ENCODE data around the gene GATA2.
A peak's percentile ranks its signal among the peaks of the same experiment; 100 is the strongest.

DNA sequence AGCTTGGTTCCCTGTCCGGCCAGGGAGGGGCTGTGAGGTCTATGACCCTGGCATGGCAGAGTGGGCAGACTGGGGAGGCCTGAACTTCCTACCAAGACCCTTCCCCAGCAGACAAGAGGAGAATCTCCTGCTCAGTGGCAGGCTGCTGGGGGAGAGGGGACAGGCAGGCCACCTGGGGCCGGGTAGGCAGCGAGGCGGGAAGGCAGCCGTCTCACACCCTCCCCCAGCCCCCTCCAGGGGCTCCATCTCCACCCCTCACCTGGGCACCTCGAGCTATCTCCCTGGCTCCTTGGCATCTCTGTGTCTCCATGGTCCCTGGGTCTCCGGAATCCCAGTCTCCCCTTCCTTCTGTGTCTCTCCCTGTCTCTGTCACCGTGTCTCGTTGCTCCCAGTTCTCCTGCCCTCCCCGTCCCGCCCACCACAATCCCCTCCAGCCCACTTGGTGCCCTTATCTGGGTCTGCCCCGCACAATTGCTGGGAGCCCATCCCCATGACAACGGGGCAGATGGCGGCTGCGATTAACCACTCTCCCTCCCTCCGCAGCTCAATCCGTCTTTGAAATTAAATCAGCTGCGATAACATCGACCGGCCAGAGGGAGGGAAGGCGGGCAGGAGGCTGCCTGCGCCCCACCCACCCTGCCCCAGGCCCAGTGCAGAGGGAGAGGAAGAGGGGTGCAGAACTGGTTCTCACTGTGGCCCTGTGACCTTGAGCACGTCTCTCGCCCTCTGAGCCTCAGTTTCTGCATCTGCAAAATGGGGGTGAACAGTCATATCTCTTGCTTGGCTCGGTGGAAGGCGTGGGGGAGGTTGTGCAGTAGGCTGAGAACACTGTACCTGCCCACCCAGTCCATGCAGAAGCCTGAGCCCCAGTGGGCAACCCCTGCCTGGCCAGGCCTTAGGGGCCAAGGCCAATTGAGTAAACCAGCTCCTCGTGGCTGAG is 36.0 kb downstream of the GATA2 start:
- TF ChIP-seq ZNF565 (CRISPR knock-in tag; conservative IDR thresholded peaks at IDR 0.05; ENCODE audit: low read depth), result no peak
- no peak for TF ChIP-seq CSDC2 (CRISPR knock-in tag; IDR thresholded peaks at IDR 0.05)
- no peak for TF ChIP-seq RARB (CRISPR knock-in tag; IDR thresholded peaks at IDR 0.05)
- TF ChIP-seq, protein P1, sequence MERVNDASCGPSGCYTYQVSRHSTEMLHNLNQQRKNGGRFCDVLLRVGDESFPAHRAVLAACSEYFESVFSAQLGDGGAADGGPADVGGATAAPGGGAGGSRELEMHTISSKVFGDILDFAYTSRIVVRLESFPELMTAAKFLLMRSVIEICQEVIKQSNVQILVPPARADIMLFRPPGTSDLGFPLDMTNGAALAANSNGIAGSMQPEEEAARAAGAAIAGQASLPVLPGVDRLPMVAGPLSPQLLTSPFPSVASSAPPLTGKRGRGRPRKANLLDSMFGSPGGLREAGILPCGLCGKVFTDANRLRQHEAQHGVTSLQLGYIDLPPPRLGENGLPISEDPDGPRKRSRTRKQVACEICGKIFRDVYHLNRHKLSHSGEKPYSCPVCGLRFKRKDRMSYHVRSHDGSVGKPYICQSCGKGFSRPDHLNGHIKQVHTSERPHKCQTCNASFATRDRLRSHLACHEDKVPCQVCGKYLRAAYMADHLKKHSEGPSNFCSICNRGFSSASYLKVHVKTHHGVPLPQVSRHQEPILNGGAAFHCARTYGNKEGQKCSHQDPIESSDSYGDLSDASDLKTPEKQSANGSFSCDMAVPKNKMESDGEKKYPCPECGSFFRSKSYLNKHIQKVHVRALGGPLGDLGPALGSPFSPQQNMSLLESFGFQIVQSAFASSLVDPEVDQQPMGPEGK (CRISPR knock-in tag; IDR thresholded peaks at IDR 0.05; ENCODE audit: borderline replicate concordance), result no peak
- TF ChIP-seq ZC3H10 (CRISPR knock-in tag; IDR thresholded peaks at IDR 0.05), result no peak
- TF ChIP-seq ZFP3 (CRISPR knock-in tag; IDR thresholded peaks at IDR 0.05), result no peak
- TF ChIP-seq TCF4 (CRISPR knock-in tag; IDR thresholded peaks at IDR 0.05; ENCODE audit: borderline replicate concordance), result peak; percentile 61; the same call in 1 of the 2 replicates
- TF ChIP-seq, protein P2, sequence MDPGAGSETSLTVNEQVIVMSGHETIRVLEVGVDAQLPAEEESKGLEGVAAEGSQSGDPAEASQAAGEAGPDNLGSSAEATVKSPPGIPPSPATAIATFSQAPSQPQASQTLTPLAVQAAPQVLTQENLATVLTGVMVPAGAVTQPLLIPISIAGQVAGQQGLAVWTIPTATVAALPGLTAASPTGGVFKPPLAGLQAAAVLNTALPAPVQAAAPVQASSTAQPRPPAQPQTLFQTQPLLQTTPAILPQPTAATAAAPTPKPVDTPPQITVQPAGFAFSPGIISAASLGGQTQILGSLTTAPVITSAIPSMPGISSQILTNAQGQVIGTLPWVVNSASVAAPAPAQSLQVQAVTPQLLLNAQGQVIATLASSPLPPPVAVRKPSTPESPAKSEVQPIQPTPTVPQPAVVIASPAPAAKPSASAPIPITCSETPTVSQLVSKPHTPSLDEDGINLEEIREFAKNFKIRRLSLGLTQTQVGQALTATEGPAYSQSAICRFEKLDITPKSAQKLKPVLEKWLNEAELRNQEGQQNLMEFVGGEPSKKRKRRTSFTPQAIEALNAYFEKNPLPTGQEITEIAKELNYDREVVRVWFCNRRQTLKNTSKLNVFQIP (CRISPR knock-in tag; IDR thresholded peaks at IDR 0.05; ENCODE audit: borderline replicate concordance, low read depth), result no peak
- TF ChIP-seq, protein P3, sequence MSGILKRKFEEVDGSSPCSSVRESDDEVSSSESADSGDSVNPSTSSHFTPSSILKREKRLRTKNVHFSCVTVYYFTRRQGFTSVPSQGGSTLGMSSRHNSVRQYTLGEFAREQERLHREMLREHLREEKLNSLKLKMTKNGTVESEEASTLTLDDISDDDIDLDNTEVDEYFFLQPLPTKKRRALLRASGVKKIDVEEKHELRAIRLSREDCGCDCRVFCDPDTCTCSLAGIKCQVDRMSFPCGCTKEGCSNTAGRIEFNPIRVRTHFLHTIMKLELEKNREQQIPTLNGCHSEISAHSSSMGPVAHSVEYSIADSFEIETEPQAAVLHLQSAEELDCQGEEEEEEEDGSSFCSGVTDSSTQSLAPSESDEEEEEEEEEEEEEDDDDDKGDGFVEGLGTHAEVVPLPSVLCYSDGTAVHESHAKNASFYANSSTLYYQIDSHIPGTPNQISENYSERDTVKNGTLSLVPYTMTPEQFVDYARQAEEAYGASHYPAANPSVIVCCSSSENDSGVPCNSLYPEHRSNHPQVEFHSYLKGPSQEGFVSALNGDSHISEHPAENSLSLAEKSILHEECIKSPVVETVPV (CRISPR knock-in tag; IDR thresholded peaks at IDR 0.05), result no peak

Data from SK-N-SH treated with all-trans-retinoic acid at 6 μM for 48 hours (cell line).